GM19193 (cell line): ENCODE data around the gene SUPT3H.

Source experiments
- POLR2A ChIP-seq: IDR thresholded peaks from 4 replicates; pipeline ENCODE4 v1.6.1; 2011; ENCODE audit not compliant: insufficient read depth, insufficient read length; ENCODE audit errors: extremely low read depth

SUPT3H gene

GRCh38 chr6:45069091-45069490 is 308.6 kb downstream of the SUPT3H start:
- no peak for TF ChIP-seq POLR2A

GRCh38 chr6:45057711-45058110 is 320.0 kb downstream of the SUPT3H start:
- no peak for TF ChIP-seq POLR2A

- TF ChIP-seq POLR2A = no peak
These were observed 323.1 kb downstream of the SUPT3H start for GRCh38 chr6:45054610-45055009.

- no peak for TF ChIP-seq POLR2A
These were observed 325.4 kb downstream of the SUPT3H start for GRCh38 chr6:45052325-45052724.

- TF ChIP-seq POLR2A = no peak
These were observed 328.4 kb downstream of the SUPT3H start for GRCh38 chr6:45049188-45049843.

- TF ChIP-seq POLR2A = no peak
These were observed 330.2 kb downstream of the SUPT3H start for GRCh38 chr6:45047573-45047972.

GRCh38 chr6:45045253-45045601 is 332.5 kb downstream of the SUPT3H start:
- no peak for TF ChIP-seq POLR2A

GRCh38 chr6:45044510-45045252 is 333.1 kb downstream of the SUPT3H start:
- no peak for TF ChIP-seq POLR2A

- no peak for TF ChIP-seq POLR2A
These were observed 333.6 kb downstream of the SUPT3H start for GRCh38 chr6:45044086-45044485.

- TF ChIP-seq POLR2A = no peak
These were observed 339.5 kb downstream of the SUPT3H start for GRCh38 chr6:45038226-45038625.

- TF ChIP-seq POLR2A = no peak
These were observed 341.6 kb downstream of the SUPT3H start for GRCh38 chr6:45036103-45036502.

- TF ChIP-seq POLR2A = no peak
These were observed 345.3 kb downstream of the SUPT3H start for GRCh38 chr6:45032426-45032825.

GRCh38 chr6:45031601-45032000 is 346.1 kb downstream of the SUPT3H start:
- no peak for TF ChIP-seq POLR2A

GRCh38 chr6:45027126-45027525 is 350.6 kb downstream of the SUPT3H start:
- TF ChIP-seq POLR2A = no peak

- no peak for TF ChIP-seq POLR2A
These were observed 351.7 kb downstream of the SUPT3H start for GRCh38 chr6:45026003-45026516.

- TF ChIP-seq POLR2A = no peak
These were observed 353.1 kb downstream of the SUPT3H start for GRCh38 chr6:45024610-45025009.
